HG02642 (cell line): Measurements from ENCODE around the gene WDR59.

ENCODE experiments used
- ATAC-seq: cut with Tn5 transposase; IDR thresholded peaks from one replicate; pipeline ENCODE4 v1.9.1; 2021; ENCODE audit warnings: mild to moderate bottlenecking; ENCODE audit not compliant: unreplicated experiment, poor library complexity

WDR59 gene

DNA sequence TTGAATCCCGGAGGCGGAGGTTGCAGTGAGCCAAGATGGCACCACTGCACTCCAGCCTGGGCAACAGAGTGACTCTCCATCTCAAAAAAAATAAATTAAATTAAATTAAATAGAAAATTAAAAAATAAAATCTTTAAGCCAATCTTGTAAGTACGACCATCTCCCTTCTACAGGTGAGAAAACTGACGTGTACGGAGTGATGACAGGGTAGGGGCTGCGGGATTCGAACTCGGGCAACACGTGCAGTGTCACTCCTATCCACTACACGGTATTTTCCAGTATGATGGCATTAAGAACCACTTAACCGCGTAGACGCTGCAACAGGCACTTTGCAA lies 762 bp downstream of the WDR59 start:
- no peak for ATAC-seq

DNA sequence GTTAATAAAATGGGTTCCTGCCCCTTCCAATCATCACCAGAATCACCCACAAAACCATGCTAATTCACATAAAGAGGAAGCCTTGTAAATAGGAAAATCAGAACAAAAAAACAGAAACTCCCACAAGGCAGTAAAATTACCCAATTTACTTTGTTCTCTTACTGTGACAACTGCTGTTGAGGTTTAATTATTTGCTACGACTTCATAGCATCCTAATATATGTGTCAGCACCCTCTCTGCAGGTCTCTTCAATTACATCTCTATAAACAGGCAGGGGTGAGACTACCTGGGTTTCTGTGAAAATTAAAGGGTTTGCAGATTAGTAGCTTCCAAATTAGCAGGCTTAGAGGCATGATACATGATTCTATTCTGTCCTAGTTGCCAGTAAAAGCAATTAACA lies 2.7 kb downstream of the WDR59 start:
- no peak for ATAC-seq

DNA sequence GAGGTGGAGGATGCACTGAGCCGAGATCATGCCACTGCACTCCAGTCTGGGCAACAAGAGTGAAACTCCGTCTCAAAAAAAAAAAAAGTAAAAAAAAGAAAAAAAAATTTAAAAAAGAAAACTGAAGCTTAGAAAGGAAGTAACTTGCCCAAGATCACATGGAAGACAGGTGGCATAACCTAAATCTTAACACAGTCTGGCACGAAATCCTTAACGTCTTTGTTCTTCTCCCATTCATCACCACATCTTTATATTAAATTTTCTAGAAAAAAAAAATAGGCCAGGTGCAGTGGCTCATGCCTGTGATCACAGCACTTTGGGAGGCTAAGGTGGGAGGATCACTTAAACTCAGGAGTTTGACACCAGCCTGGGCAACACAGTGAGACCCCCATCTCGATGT lies 9.3 kb downstream of the WDR59 start:
- ATAC-seq, result no peak

DNA sequence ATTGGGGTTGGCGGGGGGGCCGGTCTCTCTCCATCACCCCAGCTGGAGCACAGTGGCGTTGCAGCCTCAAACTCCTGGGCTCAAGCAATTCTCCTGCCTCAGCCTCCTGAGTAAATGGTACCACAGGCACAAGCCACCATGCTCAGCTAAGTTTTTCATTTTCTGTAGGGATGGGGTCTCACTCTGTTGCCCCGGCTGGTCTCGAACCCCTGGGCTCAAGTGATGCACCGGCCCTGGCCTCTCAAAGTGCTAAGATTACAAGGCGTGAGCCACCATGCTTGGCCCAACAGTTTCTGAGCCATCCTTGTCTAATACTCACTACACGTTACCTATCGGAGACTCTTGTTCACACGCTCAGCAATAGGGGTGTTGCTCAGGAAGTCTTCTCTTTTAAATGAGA lies 11.6 kb downstream of the WDR59 start:
- ATAC-seq, result no peak

DNA sequence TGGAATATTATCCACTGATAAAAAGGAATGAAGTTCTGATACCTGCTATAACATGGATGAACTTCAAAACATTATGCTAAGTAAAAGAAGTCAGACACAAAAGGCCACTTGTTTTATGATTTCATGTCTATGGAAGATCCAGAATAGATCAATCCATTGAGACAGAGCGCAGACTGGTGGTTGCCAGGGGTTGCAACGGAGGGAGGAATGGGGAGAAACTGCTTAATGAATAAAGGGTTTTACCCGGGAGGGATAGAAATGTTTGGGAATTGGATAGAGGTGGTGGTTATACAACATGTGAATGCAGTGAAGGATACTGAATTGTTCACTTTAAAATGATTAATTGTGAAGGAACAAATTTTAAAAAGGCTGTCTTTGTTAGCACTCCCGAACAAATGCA lies 30.2 kb downstream of the WDR59 start:
- no peak for ATAC-seq

DNA sequence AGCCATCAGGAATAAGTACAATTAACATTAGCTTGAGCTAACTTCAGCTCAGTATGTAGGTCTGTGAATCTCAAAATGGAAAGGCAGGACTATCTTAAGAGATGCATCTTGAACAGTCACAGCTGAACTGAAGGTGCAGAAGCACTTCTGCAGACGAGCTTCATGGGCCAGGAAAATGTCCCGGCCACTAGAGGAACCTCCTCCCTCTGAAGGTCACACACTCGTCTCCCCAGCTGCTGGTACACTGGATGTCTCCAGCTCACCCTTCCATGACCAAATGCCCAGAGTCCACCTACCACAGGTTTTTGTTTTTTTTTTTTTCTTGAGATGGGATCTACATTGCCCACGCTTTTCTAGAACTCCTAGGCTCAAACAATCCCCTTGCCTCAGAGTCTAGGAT lies 33.2 kb downstream of the WDR59 start:
- ATAC-seq, result no peak

DNA sequence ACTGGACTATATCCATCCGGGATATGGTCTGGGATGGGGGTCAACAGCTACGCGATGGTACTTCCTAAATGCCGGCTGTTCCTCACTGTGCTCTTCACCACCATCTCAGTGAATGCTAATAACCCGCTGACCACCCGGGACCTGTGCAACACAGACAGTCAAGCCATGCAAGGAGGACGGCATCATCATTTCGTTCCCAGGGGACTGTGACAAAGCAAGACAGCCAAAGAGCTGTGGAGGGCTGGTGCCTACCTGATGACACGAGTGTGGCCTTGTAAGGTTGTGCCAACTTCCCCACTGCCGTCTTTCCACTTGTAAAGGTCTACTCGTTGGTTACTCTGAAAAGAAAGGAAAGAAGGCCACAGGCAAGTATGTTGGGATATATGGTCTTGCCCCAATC lies 33.7 kb downstream of the WDR59 start:
- no peak for ATAC-seq

DNA sequence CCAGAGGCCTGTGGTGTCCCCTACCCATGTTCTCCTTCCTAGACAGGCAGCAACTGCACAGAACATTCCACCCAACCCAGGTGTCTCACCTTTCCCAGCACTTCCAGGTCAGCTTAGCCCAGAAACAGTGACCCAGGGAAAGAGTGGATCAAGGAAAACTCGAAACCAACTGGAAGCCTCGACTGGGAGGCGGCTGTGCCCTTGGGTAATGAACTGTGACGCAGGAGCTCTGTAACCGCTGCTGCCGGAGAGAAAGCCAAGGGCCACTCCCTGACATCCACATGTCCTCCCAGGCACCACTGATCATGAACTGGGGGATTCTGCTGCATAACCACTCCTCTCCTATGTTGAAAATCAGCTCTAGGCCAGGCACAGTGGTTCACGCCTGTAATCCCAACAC lies 34.4 kb downstream of the WDR59 start:
- ATAC-seq, result no peak

DNA sequence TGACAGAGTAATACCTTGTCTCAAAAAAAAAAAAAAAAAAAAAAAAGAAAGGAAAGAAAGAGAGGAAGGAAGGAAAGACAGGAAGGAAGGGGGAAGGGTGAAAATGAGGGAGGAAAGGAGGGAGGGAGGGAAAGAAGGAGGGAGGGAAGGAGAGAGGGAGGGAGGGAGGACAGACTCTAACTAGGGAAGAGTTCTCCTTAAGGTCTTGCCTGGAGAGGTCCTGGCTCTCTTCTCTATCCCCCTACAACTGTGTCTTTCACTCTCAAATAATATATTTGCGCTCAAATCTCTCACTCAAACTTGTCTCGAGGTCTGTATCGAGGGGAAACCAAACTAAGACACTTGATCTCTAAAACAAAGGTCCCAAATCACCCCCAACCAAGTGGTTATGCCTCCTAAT lies 35.6 kb downstream of the WDR59 start:
- ATAC-seq, result no peak

DNA sequence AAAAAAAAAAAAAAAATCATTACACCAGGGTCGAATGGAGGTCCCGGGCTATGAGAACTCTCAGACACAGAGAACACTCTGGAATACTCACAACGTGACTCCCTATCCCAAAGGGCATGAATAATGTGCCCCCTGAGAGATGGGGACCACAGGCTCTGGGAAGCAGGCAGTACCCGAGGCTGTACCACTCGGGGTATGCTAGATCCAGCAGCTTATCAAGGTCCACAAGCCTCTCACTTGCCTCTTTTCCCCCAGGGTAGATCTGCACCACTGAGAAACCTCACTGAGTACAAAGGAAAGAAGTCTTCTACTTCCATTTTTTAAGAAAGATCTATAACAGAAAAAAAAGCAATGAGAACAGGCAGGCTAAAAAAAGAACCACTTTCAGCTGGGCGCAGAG lies 40.5 kb downstream of the WDR59 start:
- ATAC-seq, result no peak

DNA sequence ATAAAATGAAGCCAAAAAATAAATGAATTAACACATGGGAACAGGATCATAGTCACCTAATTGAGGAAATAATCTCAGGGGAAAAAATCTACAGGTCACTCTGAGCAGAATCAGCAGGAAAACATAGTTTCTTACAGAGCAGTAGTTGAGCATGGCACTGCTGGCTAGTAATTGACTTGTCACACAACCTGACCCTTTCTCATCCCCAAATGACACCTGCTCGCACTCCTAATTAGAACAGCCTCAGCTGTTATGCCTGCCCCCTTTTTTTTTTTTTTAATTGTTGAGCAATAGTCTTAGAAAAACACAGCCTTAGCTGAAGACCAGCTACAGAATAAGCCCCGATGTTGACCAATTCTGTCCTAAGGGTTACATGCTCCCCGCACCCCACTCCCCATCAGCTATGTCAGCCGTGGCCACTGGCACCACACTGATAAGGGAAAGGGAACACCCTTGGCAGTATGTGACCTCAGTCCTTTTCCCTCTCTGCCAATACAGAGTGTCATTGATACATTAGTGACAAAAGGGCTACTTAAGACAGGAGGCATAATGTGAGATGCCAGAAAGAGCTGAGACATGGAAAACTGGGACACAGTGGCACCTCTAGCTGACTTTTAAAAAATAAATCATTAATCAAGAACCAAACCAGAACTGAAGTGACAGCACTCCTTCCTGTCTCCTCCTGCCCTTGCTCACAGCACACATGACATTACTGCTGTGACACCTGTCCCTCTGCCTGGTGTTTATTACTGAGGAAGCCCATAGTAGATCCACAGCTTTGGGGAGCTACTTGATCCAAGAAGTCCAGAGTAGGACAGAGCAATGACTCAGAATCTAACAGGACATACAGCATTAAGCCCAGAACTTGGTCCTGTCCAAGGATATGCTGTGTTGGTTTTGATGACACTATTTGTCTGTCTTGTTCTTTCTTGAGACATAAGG lies 41.7 kb downstream of the WDR59 start:
- ATAC-seq, result no peak

DNA sequence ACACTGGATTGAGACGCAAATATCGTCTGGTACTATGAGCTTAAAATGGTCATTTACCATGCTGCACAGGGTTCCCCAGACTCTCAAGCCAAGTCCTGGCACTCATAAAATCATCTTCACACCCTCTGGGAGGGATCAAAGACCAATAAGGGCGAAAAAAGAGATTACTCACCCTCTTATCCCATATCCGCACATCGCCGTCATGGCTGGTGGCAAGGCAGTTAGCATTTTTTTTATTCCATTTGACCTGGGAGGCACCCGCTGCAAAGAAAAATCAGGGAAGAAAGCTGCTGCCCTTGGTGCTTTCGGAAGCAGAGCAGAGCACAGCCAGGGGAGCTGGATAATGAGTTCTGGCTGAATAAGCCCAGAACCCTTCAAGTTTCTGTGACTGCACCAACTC lies 42.4 kb downstream of the WDR59 start:
- no peak for ATAC-seq

DNA sequence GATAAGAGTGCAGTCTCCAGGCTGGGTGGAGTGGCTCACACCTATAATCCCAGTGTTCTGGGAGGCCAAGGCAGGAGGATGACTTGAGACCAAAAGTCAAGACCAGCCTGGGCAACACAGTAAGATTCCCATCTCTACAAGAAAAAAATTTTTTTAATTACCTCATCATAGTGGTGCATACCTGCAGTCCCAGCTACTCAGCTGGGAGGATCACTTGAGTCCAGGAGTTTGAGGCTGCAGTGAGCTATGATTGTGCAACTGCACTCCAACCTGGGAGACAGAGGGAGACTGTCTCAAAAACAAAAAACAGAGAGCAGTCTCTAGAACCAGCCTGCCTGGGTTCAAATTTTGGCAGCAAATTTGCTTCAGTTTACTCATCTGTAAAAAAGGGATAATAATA lies 45.2 kb downstream of the WDR59 start:
- ATAC-seq, result no peak

DNA sequence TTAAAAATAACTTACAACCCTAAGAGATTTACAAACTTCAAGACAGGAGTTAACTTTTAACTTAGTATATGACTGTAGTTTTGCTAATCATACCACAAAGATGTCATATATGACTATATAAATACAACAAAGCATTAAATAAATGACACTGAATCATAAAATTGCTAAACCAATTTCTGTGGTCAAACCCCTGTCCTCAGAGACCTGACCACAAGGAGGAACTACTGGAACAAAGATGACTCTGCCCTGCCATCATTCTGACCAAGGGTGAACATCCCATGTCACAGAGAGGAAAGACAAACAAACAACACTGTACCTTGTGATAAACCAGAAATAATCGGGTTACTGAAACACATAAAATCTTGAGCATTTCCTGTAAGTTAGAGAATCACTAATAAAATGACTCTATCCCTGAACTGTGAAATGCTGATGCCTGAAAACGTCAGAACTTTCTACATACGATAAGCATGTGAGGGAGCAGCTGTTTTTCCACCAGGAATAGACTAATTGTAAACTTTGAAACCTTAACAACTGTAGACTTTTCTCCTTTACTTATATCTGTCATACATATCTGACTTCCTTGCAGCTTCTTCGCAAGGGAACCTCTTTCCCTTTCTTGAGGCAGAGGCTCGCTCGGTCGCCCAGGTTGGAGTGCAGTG lies 47.9 kb downstream of the WDR59 start:
- peak; percentile 93 for ATAC-seq

DNA sequence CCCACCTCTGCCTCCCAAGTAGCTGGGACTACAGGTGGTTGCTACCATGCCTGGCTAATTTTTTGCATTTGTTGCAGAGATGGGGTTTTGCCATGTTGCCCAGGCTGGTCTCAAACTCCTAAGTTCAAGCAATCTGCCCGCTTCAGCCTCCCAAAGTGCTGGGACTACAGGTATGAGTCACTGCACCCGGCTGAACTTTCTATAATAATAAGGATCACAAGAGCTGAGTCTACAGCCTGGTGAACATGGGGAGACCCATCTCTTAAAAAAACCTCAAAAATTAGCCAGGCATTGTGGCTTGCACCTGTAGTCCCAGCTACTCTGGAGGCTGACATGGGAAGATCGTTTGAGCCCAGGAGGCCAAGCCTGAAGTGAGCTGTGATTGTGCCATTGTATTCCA lies 53.5 kb downstream of the WDR59 start:
- no peak for ATAC-seq

DNA sequence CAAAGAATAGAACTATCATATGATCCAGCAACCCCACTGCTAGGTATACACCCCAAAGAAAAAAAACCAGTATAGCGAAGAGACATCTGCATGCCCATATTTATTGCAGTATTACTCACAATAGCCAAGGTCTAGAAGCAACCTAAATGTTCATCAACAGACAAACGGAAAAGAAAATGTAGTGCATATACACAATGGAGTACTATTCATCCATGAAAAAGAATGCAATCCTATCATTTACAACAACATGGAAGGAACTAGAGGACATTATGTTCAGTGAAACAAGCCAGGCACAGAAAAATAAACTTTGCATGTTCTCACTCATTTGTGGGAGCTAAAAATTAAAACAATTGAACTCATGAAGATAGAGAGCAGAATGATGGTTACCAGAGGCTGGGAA lies 55.3 kb downstream of the WDR59 start:
- ATAC-seq, result no peak

DNA sequence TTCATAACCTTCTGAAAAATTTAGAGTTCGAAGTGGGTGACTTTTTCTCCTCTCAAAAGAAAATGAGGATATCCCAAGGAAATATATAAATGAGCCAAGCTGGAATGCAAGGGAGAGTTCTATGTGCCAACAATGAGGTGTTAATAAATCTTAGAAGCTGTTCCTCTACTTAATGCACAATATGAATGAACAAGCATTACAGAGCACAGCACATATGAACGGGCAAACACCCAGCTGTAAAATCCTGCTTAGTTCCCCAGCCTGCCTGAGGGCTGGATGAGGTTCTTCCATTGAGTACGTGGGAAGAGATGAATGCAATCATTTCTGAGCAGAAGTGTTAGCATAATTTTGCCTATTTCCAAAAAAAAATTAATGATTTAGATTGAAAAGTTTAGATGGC lies 58.1 kb downstream of the WDR59 start:
- ATAC-seq, result no peak

DNA sequence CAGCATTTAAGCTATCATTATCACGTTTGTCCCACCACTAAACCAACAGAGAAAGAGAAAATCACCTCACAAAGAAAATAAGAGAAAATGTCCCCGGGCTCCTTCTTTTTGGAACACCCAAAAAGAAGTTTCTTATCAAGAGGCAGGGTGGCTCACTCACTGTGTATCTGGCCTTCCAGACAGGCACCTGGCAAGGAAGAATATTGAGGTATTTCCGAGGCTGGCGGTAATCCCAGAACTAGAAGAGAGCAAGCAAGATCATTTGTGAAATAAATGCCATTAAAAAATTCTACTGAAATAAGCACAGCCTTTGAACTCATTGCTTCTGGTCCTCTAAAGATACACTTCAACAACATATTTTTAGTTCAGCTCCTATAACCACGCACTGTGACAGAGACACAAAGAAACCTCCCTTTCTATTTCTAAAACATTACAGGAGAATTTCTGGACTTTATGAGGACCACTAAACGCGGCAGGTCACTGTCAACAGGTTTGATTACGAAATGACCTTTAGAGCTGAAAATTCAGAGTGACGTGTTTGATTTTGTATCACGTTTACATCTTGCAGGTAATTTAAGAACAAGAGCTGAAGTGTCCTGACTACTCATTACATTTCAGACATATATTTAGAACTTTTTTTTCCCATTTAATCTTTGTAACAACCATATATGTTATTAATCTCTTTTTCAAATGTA lies 61.0 kb downstream of the WDR59 start:
- no peak for ATAC-seq

DNA sequence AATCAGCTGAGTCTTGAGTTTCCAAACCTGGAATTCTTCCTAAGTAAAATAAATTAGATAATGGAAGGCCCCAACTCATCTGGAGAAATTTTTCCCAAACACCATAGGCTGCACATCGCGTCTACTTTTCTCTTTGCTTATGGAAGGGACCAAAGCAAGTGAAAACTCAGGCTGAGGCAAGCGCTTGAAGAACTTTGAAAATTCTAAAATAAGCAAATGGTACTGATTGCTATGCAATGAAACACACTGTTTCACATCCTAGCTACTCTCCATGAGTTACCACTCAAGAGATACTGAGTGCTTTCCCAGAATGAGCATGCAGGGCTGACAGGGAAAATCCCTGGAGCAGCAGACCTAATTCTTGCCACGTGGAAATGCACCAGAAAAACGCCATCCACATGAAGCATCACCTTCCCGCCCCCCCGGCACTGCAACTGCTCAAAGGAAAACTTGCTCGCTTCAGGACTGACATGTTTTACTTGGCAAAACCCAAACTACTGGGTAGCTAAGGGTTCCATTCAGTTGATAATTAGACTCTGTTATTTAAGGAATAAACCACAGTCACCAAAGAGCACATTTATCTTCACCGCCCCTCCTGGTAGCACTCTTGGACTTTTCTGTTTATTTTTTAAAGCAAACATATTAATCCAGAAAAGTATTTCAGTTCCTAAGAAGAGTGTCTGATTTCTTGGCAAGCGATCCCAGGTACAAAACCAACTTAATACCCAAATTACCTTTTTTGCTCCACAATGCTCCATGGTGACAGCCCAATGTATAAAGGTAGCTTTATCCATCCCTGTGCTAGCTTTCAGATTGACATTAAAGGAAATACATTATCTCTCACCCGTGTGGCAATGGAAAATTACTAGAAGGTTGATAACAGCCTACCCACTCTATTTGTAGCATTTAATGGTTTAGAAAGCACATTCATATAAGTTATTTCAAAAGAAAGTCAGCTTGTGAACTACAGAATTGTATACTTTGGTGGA lies 62.5 kb downstream of the WDR59 start:
- ATAC-seq, result no peak

DNA sequence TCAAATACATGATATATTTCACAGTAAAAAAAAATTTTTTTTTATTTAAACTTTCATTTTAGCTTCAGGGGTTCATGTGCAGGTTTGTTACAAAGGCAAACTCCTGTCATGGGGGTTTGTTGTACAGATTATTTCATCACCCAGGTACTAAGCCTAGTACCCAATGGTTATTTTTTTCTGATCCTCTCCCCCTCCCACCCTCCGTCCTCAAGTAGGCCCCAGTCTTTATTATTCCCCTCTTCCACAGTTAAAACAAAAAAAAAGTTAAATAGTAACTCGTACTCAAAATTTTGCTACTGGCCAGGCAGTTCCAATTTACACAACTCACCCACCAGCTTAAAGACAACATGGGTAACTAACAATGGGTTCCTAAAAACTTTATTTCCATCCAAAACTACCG lies 63.9 kb downstream of the WDR59 start:
- ATAC-seq, result no peak
